Lung (tissue), 12 donors: Measurements from ENCODE around the gene ADAMTS3. TPM values are rescaled to one million over a fixed set of nuclear protein-coding genes. Genes with fewer than 3 reads are reported as not detected.
A peak's percentile ranks its signal among the peaks of the same experiment; 100 is the strongest.

Experiments
- ATAC-seq: fragments of 200-7000 bp; cut with Tn5 transposase; one replicate; pipeline ENCODE4 v1.9.1; 2020; ENCODE audit warnings: moderate number of reproducible peaks; ENCODE audit not compliant: insufficient read depth, low FRiP score
- DNase-seq, 3 donors: peaks; one replicate each; pipeline ENCODE4 v3.0.0-alpha.2; 2013 to 2017
- H3K27ac ChIP-seq, 2 donors: one replicate each; pipeline ENCODE4 v1.5.1; 2013; ENCODE audit warnings: mild to moderate bottlenecking in 2 of 2, moderate library complexity in 2 of 2, control low read depth in 1 of 2, inconsistent platforms in 1 of 2, low read depth in 1 of 2, low read length in 1 of 2
- H3K27me3 ChIP-seq, 3 donors: one replicate each; pipeline ENCODE4 v1.5.1; 2013; ENCODE audit warnings: low read length in 2 of 3; ENCODE audit not compliant: control insufficient read depth in 3 of 3, insufficient read depth in 3 of 3
- H3K36me3 ChIP-seq, 4 donors: one replicate each; pipeline ENCODE4 v1.5.1; 2013; ENCODE audit warnings: low read length in 4 of 4, mild to moderate bottlenecking in 1 of 4, moderate library complexity in 1 of 4; ENCODE audit not compliant: control insufficient read depth in 4 of 4, insufficient read depth in 4 of 4
- H3K4me1 ChIP-seq, 5 donors: one replicate each; pipeline ENCODE4 v1.5.1; 2013; ENCODE audit warnings: low read length in 5 of 5, mild to moderate bottlenecking in 2 of 5, moderate library complexity in 1 of 5; ENCODE audit not compliant: control insufficient read depth in 5 of 5, insufficient read depth in 5 of 5
- H3K4me3 ChIP-seq: one replicate; pipeline ENCODE4 v1.5.1; 2013; ENCODE audit warnings: mild to moderate bottlenecking, control low read depth, moderate library complexity
- H3K9ac ChIP-seq, 2 donors: one replicate each; pipeline ENCODE4 v1.5.1; 2013; ENCODE audit warnings: low read length in 2 of 2, control low read depth in 1 of 2; ENCODE audit not compliant: insufficient read depth in 1 of 2
- H3K9me3 ChIP-seq, 4 donors: one replicate each; pipeline ENCODE4 v1.5.1; 2013; ENCODE audit warnings: low read length in 3 of 4, mild to moderate bottlenecking in 1 of 4, moderate library complexity in 1 of 4; ENCODE audit not compliant: control insufficient read depth in 4 of 4, insufficient read depth in 3 of 4
- CTCF ChIP-seq: IDR thresholded peaks from 2 replicates; pipeline ENCODE4 v1.5.1; 2012; ENCODE audit warnings: mild to moderate bottlenecking; ENCODE audit errors: control extremely low read depth, extremely low read depth
- whole genome bisulfite sequencing, 2 donors: extraction: QIAGEN DNeasy Blood & Tissue Kit; methylation state at CpG; one replicate each; pipeline ENCODE4 v1.1.7; 2013; 5-methylcytosine and 5-hydroxymethylcytosine counted together
- polyA plus RNA-seq, 2 donors: library from polyadenylated mRNA; stranded (reverse); fragments of 200-250 nt; gene quantifications; one replicate each; pipeline ENCODE4 v1.2.1, GENCODE V29; 2013
- total RNA-seq, 2 donors: library from RNA; depleted of rRNA in 1 of 2; stranded (reverse); fragments of >200 nt in 1 of 2; gene quantifications; one replicate each; pipeline ENCODE4 v1.2.1, GENCODE V29; 2014 to 2021
- donor health status: control.
- donor health status: control.
- donor health status: Bipolar disorder and iron deficiency.
- donor health status: healthy.
- donor health status: DM: yes; HTN: yes; CAD: no.

ADAMTS3 gene
- total and polyA plus RNA-seq, 4 donors: 1.1 to 12.9 (median 2.1) TPM

GRCh38 chr4:72566464-72566972, 2.5 kb downstream of the ADAMTS3 start:
- peak in 2 of 3 donors; percentile 42 to 68 for DNase-seq
- no peak for TF ChIP-seq CTCF
- Histone ChIP-seq H3K4me3 (no peak overlapping the region), H3K4me1 (peaks cover 0 to 25% (median 3%) of the 10 kb centered on the region in 5 donors), H3K27me3 (no peaks in the 10 kb centered on the region), H3K27ac (no peak overlapping the region), H3K9me3 (no peaks in the 10 kb centered on the region), H3K36me3 (no peaks in the 10 kb centered on the region), H3K9ac (no peak overlapping the region)
- no peak for ATAC-seq
- 74 to 77% methylated on average over 2 of the region's 2 CpGs for WGBS, 2 donors

GRCh38 chr4:72564789-72565188, 4.2 kb downstream of the ADAMTS3 start:
- DNase-seq (no peak), ATAC-seq (no peak)
- no peak overlapping the region for H3K27ac ChIP-seq
- 92 to 98% methylated on average over 2 of the region's 2 CpGs for WGBS, 2 donors
- peaks cover 0 to 21% (median 3%) of the 10 kb centered on the region in 5 donors for H3K4me1 ChIP-seq
- H3K4me3 ChIP-seq: no peak overlapping the region
- H3K9ac ChIP-seq: no peak overlapping the region
- no peaks in the 10 kb centered on the region for H3K36me3 ChIP-seq
- H3K9me3 ChIP-seq: no peaks in the 10 kb centered on the region
- no peaks in the 10 kb centered on the region for H3K27me3 ChIP-seq
- TF ChIP-seq CTCF: no peak

- no peak for TF ChIP-seq CTCF
- H3K36me3 ChIP-seq: no peaks in the 10 kb centered on the region
- 76 to 85% methylated on average over 1 of the region's 1 CpG for WGBS, 2 donors
- no peak for DNase-seq
- no peaks in the 10 kb centered on the region for H3K27me3 ChIP-seq
- no peak for ATAC-seq
- no peak overlapping the region for H3K9ac ChIP-seq
- peaks cover 0 to 17% (median 3%) of the 10 kb centered on the region in 5 donors for H3K4me1 ChIP-seq
- H3K4me3 ChIP-seq: no peak overlapping the region
- H3K27ac ChIP-seq: no peak overlapping the region
- H3K9me3 ChIP-seq: no peaks in the 10 kb centered on the region
Observed at GRCh38 chr4:72564184-72564583, 4.8 kb downstream of the ADAMTS3 start.

- no peak overlapping the region for H3K4me3 ChIP-seq
- DNase-seq (no peak), ATAC-seq (no peak)
- no peaks in the 10 kb centered on the region for H3K9me3 ChIP-seq
- TF ChIP-seq CTCF: no peak
- 93 to 96% methylated on average over 1 of the region's 1 CpG for WGBS, 2 donors
- H3K9ac ChIP-seq: no peak overlapping the region
- no peaks in the 10 kb centered on the region for H3K27me3 ChIP-seq
- H3K36me3 ChIP-seq: no peaks in the 10 kb centered on the region
- peaks cover 0 to 14% (median under 1%) of the 10 kb centered on the region in 5 donors for H3K4me1 ChIP-seq
- no peak overlapping the region for H3K27ac ChIP-seq
Observed at GRCh38 chr4:72558655-72559054, 10.4 kb downstream of the ADAMTS3 start.
